ENCODE data around the gene LRRC4. TPM values are rescaled to one million over a fixed set of nuclear protein-coding genes. Genes with fewer than 3 reads are reported as not detected.

LRRC4 gene
- total RNA-seq, 1 experiment from 2014 or later, result 0.26 TPM

GRCh38 chr7:128059143-128059988, 28.1 kb upstream of the LRRC4 start:
- no peak for DNase-seq
- ATAC-seq, result no peak
- Histone ChIP-seq H3F3A (ENCODE audit: low read length, unreplicated experiment) (no peaks in the 10 kb centered on the region), H2AFZ (ENCODE audit: low read length) (no peak overlapping the region), H3K4me1 (ENCODE audit: insufficient read depth, low read length) (no peaks in the 10 kb centered on the region), H3K4me2 (ENCODE audit: low read length) (no peak overlapping the region), H4K20me1 (ENCODE audit: low read length) (no peaks in the 10 kb centered on the region), H3K9me3 (ENCODE audit: low read length) (no peaks in the 10 kb centered on the region), H3K36me3 (ENCODE audit: low read depth, low read length) (no peaks in the 10 kb centered on the region; the same call in 1 of the 2 replicates), H3K79me2 (ENCODE audit: low read length) (no peaks in the 10 kb centered on the region), H3K9ac (ENCODE audit: low read length) (no peak overlapping the region), H3K9me2 (replicated peaks; ENCODE audit: low read length) (no peaks in the 10 kb centered on the region), H3K27me3 (ENCODE audit: low read length) (no peaks in the 10 kb centered on the region), H3K27ac (ENCODE audit: low read length) (no peak overlapping the region), H3K4me3 (ENCODE audit: low read length) (no peak overlapping the region)
- no TSS peak for BruUV-seq (replicated peaks)
- intact Hi-C loops (cut with micrococcal nuclease), result no loop called here
- no peak for TF ChIP-seq CTCF (conservative IDR thresholded peaks at IDR 0.05; ENCODE audit: low read depth, low read length)
- no peak for TF ChIP-seq EZH2 (IDR thresholded peaks at IDR 0.05; ENCODE audit: low read length, unreplicated experiment)
- no peak for TF ChIP-seq EZH2phosphoT487 (IDR thresholded peaks at IDR 0.05; ENCODE audit: borderline replicate concordance, low read length)
- CTCF ChIA-PET, result no interaction called here
- POLR2A ChIA-PET (ENCODE audit: unreplicated experiment), result no interaction called here

GRCh38 chr7:128057909-128058308, 26.7 kb upstream of the LRRC4 start:
- Histone ChIP-seq H3F3A (ENCODE audit: low read length, unreplicated experiment) (no peaks in the 10 kb centered on the region), H3K4me3 (ENCODE audit: low read length) (no peak overlapping the region), H3K79me2 (ENCODE audit: low read length) (no peaks in the 10 kb centered on the region), H4K20me1 (ENCODE audit: low read length) (no peaks in the 10 kb centered on the region), H3K9ac (ENCODE audit: low read length) (no peak overlapping the region), H3K4me2 (ENCODE audit: low read length) (no peak overlapping the region), H3K36me3 (ENCODE audit: low read depth, low read length) (no peaks in the 10 kb centered on the region; the same call in 1 of the 2 replicates), H3K9me2 (replicated peaks; ENCODE audit: low read length) (no peaks in the 10 kb centered on the region), H2AFZ (ENCODE audit: low read length) (no peak overlapping the region), H3K27me3 (ENCODE audit: low read length) (no peaks in the 10 kb centered on the region), H3K27ac (ENCODE audit: low read length) (no peak overlapping the region), H3K9me3 (ENCODE audit: low read length) (no peaks in the 10 kb centered on the region), H3K4me1 (ENCODE audit: insufficient read depth, low read length) (no peaks in the 10 kb centered on the region)
- ChIA-PET POLR2A (ENCODE audit: unreplicated experiment) (no interaction called here), CTCF (no interaction called here)
- no peak for DNase-seq
- BruUV-seq (replicated peaks), result no TSS peak
- TF ChIP-seq CTCF (conservative IDR thresholded peaks at IDR 0.05; ENCODE audit: low read depth, low read length) (no peak), EZH2 (IDR thresholded peaks at IDR 0.05; ENCODE audit: low read length, unreplicated experiment) (no peak), EZH2phosphoT487 (IDR thresholded peaks at IDR 0.05; ENCODE audit: borderline replicate concordance, low read length) (no peak)
- no peak for ATAC-seq
- intact Hi-C loops (cut with micrococcal nuclease), result no loop called here

- Histone ChIP-seq H3K36me3 (ENCODE audit: low read depth, low read length) (no peaks in the 10 kb centered on the region; the same call in 1 of the 2 replicates), H2AFZ (ENCODE audit: low read length) (no peak overlapping the region), H3F3A (ENCODE audit: low read length, unreplicated experiment) (no peaks in the 10 kb centered on the region), H3K4me2 (ENCODE audit: low read length) (no peak overlapping the region), H3K27me3 (ENCODE audit: low read length) (no peaks in the 10 kb centered on the region), H3K79me2 (ENCODE audit: low read length) (no peaks in the 10 kb centered on the region), H3K4me3 (ENCODE audit: low read length) (no peak overlapping the region), H4K20me1 (ENCODE audit: low read length) (no peaks in the 10 kb centered on the region), H3K4me1 (ENCODE audit: insufficient read depth, low read length) (no peaks in the 10 kb centered on the region), H3K9ac (ENCODE audit: low read length) (no peak overlapping the region), H3K9me2 (replicated peaks; ENCODE audit: low read length) (no peaks in the 10 kb centered on the region), H3K9me3 (ENCODE audit: low read length) (no peaks in the 10 kb centered on the region), H3K27ac (ENCODE audit: low read length) (no peak overlapping the region)
- ATAC-seq (no peak), DNase-seq (no peak)
- no peak for TF ChIP-seq EZH2 (IDR thresholded peaks at IDR 0.05; ENCODE audit: low read length, unreplicated experiment)
- no peak for TF ChIP-seq CTCF (conservative IDR thresholded peaks at IDR 0.05; ENCODE audit: low read depth, low read length)
- TF ChIP-seq EZH2phosphoT487 (IDR thresholded peaks at IDR 0.05; ENCODE audit: borderline replicate concordance, low read length), result no peak
- ChIA-PET POLR2A (ENCODE audit: unreplicated experiment) (no interaction called here), CTCF (no interaction called here)
- no TSS peak for BruUV-seq (replicated peaks)
- intact Hi-C loops (cut with micrococcal nuclease), result no loop called here
These were observed 25.7 kb upstream of the LRRC4 start for GRCh38 chr7:128056901-128057300.
